GM19043 (cell line): Measurements from ENCODE around the gene ENDOG.
"Not testable (repeated sequence)": the region's sequence is repeated elsewhere in the genome, so short reads cannot be mapped to it uniquely, and the experiment has no call there.

Experiments used
- ATAC-seq: cut with Tn5 transposase; IDR thresholded peaks from one replicate; pipeline ENCODE4 v1.9.1; 2021; ENCODE audit warnings: low read depth; ENCODE audit not compliant: unreplicated experiment

ENDOG gene

GRCh38 chr9:128854454-128854853 lies 36.2 kb downstream of the ENDOG start:
- not testable (repeated sequence) for ATAC-seq

DNA sequence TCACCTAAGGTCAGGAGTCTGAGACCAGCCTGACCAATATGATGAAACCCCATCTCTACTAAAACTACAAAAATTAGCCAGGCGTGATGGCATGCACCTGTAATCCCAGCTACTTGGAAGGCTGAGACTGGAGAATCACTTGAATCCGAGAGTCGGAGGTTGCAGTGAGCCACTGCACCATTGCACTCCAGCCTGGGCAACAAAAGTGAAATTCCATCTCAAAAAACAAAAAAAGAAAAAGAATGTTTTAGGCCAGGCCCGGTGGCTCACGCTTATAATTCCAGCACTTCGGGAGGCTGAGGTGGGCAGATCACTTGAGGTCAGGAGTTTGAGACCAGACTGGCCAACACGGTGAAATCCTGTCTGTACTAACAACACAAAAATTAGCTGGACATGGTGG lies 40.2 kb downstream of the ENDOG start:
- not testable (repeated sequence) for ATAC-seq

DNA sequence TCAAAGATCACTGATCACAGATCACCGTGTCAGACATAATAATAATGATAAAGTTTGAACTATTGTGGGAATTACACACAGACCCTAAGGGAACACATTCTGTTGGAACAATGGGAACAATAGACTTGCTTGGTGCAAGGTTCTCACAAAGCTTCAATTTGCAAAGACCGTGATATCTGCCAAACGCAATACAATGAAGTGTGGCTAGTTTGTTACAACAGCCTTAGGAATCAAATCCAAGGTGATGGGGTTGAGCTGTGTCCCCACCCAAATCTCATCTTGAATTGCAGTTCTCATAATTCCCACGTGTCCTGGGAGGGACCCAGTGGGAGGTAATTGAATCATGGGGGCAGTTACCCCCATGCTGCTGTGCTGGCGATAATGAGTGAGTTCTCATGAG lies 42.6 kb downstream of the ENDOG start:
- ATAC-seq: no peak

DNA sequence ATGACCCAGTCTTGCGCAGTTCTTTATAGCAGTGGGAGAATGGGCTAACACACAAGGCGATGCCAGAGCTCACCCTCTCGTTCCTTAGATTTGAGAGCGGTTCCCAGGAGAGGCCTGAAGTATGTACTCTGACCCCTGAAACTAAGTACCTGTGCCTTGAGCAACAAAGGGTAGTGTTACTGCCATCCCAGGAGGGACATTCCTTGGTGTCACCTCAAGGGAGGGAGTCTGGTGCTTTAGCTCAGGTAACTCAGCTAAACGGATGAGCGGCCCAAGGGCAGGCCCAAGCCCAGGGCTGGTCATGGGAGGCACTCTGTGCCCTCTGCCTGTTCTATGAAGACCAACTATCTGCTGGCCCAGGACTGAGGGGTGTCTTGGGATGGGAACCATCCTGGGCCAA lies 43.2 kb downstream of the ENDOG start:
- ATAC-seq: no peak

- no peak for ATAC-seq
Observed at GRCh38 chr9:128862401-128862851, 44.1 kb downstream of the ENDOG start.

DNA sequence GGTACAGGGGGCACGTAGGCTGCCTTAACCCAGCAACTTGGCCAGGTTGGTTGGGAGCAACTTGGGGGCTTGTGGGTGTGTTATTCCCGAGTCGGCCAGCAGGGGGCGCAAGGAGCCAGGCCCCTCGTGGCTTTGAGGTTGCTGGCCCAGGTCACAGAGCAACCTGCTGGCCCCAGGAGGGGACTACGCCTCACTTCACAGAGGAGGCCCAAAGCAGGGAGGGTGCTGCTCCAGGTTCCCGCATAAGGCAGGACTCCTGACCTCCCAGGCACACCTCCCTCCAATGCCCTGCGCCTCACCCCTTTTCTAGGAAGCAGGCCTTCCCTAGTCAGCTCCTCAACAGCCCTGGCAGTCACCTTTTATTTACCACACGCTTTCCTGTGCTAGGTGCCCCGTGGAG lies 45.3 kb downstream of the ENDOG start:
- no peak for ATAC-seq

DNA sequence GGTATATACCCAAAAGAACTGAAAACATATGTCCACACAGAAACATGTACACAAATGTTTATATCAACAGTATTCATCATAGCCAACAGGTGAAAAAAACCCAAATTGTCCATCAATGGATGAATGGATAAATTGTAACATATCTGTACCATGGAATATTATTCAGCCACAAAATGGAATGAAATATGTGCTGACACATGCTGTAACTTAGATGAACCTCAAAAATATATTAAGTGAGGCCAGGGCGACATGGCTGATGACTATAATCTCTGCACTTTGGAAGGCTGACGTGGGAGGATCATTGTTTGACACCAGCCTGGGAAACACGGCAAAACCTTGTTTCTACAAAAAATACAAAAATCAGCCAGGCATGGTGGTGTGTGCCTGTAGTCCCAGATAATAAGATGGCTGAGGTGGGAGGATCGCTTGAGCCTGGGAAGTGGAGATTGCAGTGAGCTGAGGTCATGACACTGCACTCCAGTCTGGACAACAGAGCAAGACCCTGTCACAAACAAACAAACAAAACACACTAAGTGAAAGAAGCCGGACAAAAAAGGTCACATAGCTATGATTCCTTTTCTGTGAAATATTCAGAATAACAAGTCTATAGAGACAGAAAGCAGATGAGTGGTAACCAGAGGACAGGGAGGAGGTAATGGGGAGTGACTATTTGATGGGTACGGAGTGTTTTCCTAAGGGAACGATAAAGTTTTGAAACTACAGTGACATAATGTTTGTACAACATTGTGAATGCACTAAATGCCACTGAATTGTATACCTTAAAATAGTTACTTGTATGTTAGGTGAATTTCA lies 52.0 kb downstream of the ENDOG start:
- ATAC-seq: no peak

DNA sequence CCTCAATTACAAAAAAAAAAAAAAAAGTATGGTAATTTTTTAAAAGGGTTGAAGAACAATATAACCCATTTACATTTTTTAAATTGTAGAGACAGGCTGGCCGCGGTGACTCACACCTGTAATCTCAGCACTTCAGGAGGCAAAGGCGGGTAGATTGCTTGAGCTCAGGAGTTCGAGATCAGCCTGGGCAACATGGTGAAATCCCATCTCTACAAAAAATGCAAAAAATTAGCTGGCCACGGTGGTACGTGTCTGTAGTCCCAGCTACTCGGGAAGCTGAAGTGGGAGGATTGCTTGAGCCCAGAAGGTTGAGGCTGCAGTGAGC lies 52.6 kb downstream of the ENDOG start:
- not testable (repeated sequence) for ATAC-seq
